Thoracic aorta (tissue), 2 donors: Measurements from ENCODE around the gene MTAP. TPM values are rescaled to one million over a fixed set of nuclear protein-coding genes. Genes with fewer than 3 reads are reported as not detected.

ENCODE experiments used
- ATAC-seq: fragments of 150-250 bp; one replicate; pipeline ENCODE4 v1.8.0; 2017; ENCODE audit warnings: low read depth; ENCODE audit not compliant: insufficient number of reproducible peaks, low FRiP score
- DNase-seq: peaks from one replicate; pipeline ENCODE4 v3.0.0-alpha.2; 2020; ENCODE audit warnings: low spot score
- H3K27ac ChIP-seq, 2 donors: fragments of 200-600 bp; sonication (generic); 1 replicate in 1 of 2; 2 replicates in 1 of 2; pipeline ENCODE4 v1.5.1; 2016; ENCODE audit warnings: mild to moderate bottlenecking in 2 of 2, moderate library complexity in 2 of 2
- H3K27me3 ChIP-seq: fragments of 200-600 bp; sonication (generic); replicated peaks from 2 replicates; pipeline ENCODE4 v1.6.0; 2016; ENCODE audit warnings: mild to moderate bottlenecking; ENCODE audit not compliant: insufficient read depth
- H3K36me3 ChIP-seq: fragments of 200-600 bp; sonication (generic); one replicate; pipeline ENCODE4 v1.5.1; 2016
- H3K4me1 ChIP-seq, 2 donors: fragments of 200-600 bp; sonication (generic); 1 replicate in 1 of 2; 2 replicates in 1 of 2; pipeline versions ENCODE4 v1.5.1 to v1.6.0; 2016; ENCODE audit warnings: low read depth in 2 of 2, mild to moderate bottlenecking in 1 of 2; ENCODE audit not compliant: control insufficient read depth in 1 of 2
- H3K4me3 ChIP-seq: fragments of 200-600 bp; sonication (generic); 2 replicates; pipeline ENCODE4 v1.5.1; 2016; ENCODE audit warnings: mild to moderate bottlenecking
- H3K9me3 ChIP-seq: fragments of 200-600 bp; sonication (generic); 2 replicates; pipeline ENCODE4 v1.5.1; 2016
- CTCF ChIP-seq: fragments of 200-600 bp; sonication (generic); IDR thresholded peaks from one replicate; pipeline ENCODE4 v1.5.1; 2019; ENCODE audit warnings: antibody characterized with exemption
- total RNA-seq, 2 donors: library from RNA; depleted of rRNA; stranded (reverse); fragments of >200 nt; gene quantifications; one replicate each; pipeline versions ENCODE4 v1.1.0 to v1.2.3, GENCODE V29; 2016

MTAP gene
- total RNA-seq, 2 donors from 2014 or later, result 16.9 to 26.2 TPM

- Histone ChIP-seq H3K36me3 (no peaks in the 10 kb centered on the region), H3K9me3 (no peaks in the 10 kb centered on the region), H3K4me3 (peak overlapping the region; percentile 62), H3K27me3 (no peaks in the 10 kb centered on the region), H3K27ac (no peak overlapping the region), H3K4me1 (no peaks in the 10 kb centered on the region)
- DNase-seq, result no peak
- peak; percentile 83 for ATAC-seq
- peak; percentile 76 for TF ChIP-seq CTCF
Observed at GRCh38 chr9:21789541-21790037, 12.8 kb upstream of the MTAP start.

- no peak for DNase-seq
- H3K9me3 ChIP-seq, result no peaks in the 10 kb centered on the region
- no peak overlapping the region for H3K4me3 ChIP-seq
- H3K4me1 ChIP-seq, result no peaks in the 10 kb centered on the region
- no peak overlapping the region for H3K27ac ChIP-seq
- no peak for TF ChIP-seq CTCF
- H3K36me3 ChIP-seq, result no peaks in the 10 kb centered on the region
- no peak for ATAC-seq
- no peaks in the 10 kb centered on the region for H3K27me3 ChIP-seq
Observed at GRCh38 chr9:21795483-21795882, 7.0 kb upstream of the MTAP start.

- no peaks in the 10 kb centered on the region for H3K9me3 ChIP-seq
Observed at GRCh38 chr9:21796768-21797167, 5.7 kb upstream of the MTAP start.

GRCh38 chr9:21800931-21801682 lies 1.3 kb upstream of the MTAP start:
- ATAC-seq (no peak), DNase-seq (no peak)
- Histone ChIP-seq H3K9me3 (no peaks in the 10 kb centered on the region), H3K27ac (peak overlapping the region; percentile 89 to 93), H3K4me3 (peak overlapping the region; percentile 89), H3K4me1 (peaks cover 4 to 20% of the 10 kb centered on the region in 2 donors), H3K27me3 (no peaks in the 10 kb centered on the region), H3K36me3 (no peaks in the 10 kb centered on the region)
- no peak for TF ChIP-seq CTCF

More at GRCh38 chr9:21796768-21797167, 5.7 kb upstream of the MTAP start:
- TF ChIP-seq CTCF, result no peak
- DNase-seq (no peak), ATAC-seq (no peak)
- Histone ChIP-seq H3K27me3 (no peaks in the 10 kb centered on the region), H3K4me3 (no peak overlapping the region), H3K4me1 (peaks cover 0 to 8% of the 10 kb centered on the region in 2 donors), H3K27ac (no peak overlapping the region), H3K36me3 (no peaks in the 10 kb centered on the region)

GRCh38 chr9:21801683-21802417 lies 586 bp upstream of the MTAP start:
- no peaks in the 10 kb centered on the region for H3K27me3 ChIP-seq
- H3K4me3 ChIP-seq, result peak overlapping the region; percentile 89
- H3K36me3 ChIP-seq, result no peaks in the 10 kb centered on the region
- ATAC-seq, result peak; percentile 56
- peak overlapping the region; percentile 89 to 93 for H3K27ac ChIP-seq
- no peaks in the 10 kb centered on the region for H3K9me3 ChIP-seq
- TF ChIP-seq CTCF, result no peak
- H3K4me1 ChIP-seq, result peaks cover 4 to 20% of the 10 kb centered on the region in 2 donors
- DNase-seq, result peak; percentile 21
